ENCODE results near the gene FOXP1. TPM values are rescaled to one million over a fixed set of nuclear protein-coding genes. Genes with fewer than 3 reads are reported as not detected.

FOXP1 gene
- total RNA-seq, 1 donor from 2014 or later: 27.3 TPM

- Histone ChIP-seq H3F3A (ENCODE audit: low read depth) (no peaks in the 10 kb centered on the region), H4K20me1 (ENCODE audit: low read depth) (peaks cover 34% of the 10 kb centered on the region), H2AFZ (replicated peaks) (no peak overlapping the region), H3K27me3 (no peaks in the 10 kb centered on the region), H3K4me3 (no peak overlapping the region), H3K27ac (no peak overlapping the region), H3K4me1 (peaks cover 15% of the 10 kb centered on the region), H3K9me3 (ENCODE audit: low read depth) (no peaks in the 10 kb centered on the region), H3K36me3 (no peaks in the 10 kb centered on the region), H3K9ac (no peak overlapping the region), H3K4me2 (no peak overlapping the region), H3K79me2 (ENCODE audit: low read depth) (no peaks in the 10 kb centered on the region)
- H3K27ac Mint-ChIP-seq: no peak overlapping the region
- H3K4me3 Mint-ChIP-seq: no peak overlapping the region
- no peaks in the 10 kb centered on the region for H3K27me3 Mint-ChIP-seq (ENCODE audit: insufficient read depth, low read depth)
- no peak for DNase-seq (ENCODE audit: low spot score)
- no peaks in the 10 kb centered on the region for H3K4me1 Mint-ChIP-seq
- H3K9me3 Mint-ChIP-seq: peaks cover 6% of the 10 kb centered on the region
- TF ChIP-seq EZH2 (IDR thresholded peaks at IDR 0.05) (no peak), CTCF (IDR thresholded peaks at IDR 0.05) (no peak)
- H3K36me3 Mint-ChIP-seq: peaks cover 42% of the 10 kb centered on the region
Observed at GRCh38 chr3:71562938-71563337, 20.6 kb downstream of the FOXP1 start.

GRCh38 chr3:71560665-71561064 lies 22.9 kb downstream of the FOXP1 start:
- H3K27me3 Mint-ChIP-seq (ENCODE audit: insufficient read depth, low read depth): no peaks in the 10 kb centered on the region
- no peak overlapping the region for H3K27ac Mint-ChIP-seq
- Histone ChIP-seq H3K79me2 (ENCODE audit: low read depth) (no peaks in the 10 kb centered on the region), H3K27ac (no peak overlapping the region), H3K9ac (no peak overlapping the region), H3K4me1 (peaks cover 3% of the 10 kb centered on the region), H3K27me3 (no peaks in the 10 kb centered on the region), H3K4me2 (no peak overlapping the region), H4K20me1 (ENCODE audit: low read depth) (peaks cover 27% of the 10 kb centered on the region), H3F3A (ENCODE audit: low read depth) (no peaks in the 10 kb centered on the region), H2AFZ (replicated peaks) (no peak overlapping the region), H3K9me3 (ENCODE audit: low read depth) (no peaks in the 10 kb centered on the region), H3K36me3 (no peaks in the 10 kb centered on the region), H3K4me3 (no peak overlapping the region)
- TF ChIP-seq CTCF (IDR thresholded peaks at IDR 0.05): no peak
- no peak for TF ChIP-seq EZH2 (IDR thresholded peaks at IDR 0.05)
- TF ChIP-seq EZH2phosphoT487 (IDR thresholded peaks at IDR 0.05): no peak
- H3K9me3 Mint-ChIP-seq: peaks cover 6% of the 10 kb centered on the region
- peaks cover 33% of the 10 kb centered on the region for H3K36me3 Mint-ChIP-seq
- no peaks in the 10 kb centered on the region for H3K4me1 Mint-ChIP-seq
- H3K4me3 Mint-ChIP-seq: no peak overlapping the region
- DNase-seq (ENCODE audit: low spot score): no peak

- Histone ChIP-seq H3K36me3 (no peaks in the 10 kb centered on the region), H3K27ac (no peak overlapping the region), H3F3A (ENCODE audit: low read depth) (no peaks in the 10 kb centered on the region), H4K20me1 (ENCODE audit: low read depth) (peaks cover 27% of the 10 kb centered on the region), H3K4me1 (peaks cover 3% of the 10 kb centered on the region), H3K9me3 (ENCODE audit: low read depth) (no peaks in the 10 kb centered on the region), H3K4me3 (no peak overlapping the region), H3K9ac (no peak overlapping the region), H3K27me3 (no peaks in the 10 kb centered on the region), H3K79me2 (ENCODE audit: low read depth) (no peaks in the 10 kb centered on the region), H2AFZ (replicated peaks) (no peak overlapping the region), H3K4me2 (no peak overlapping the region)
- no peaks in the 10 kb centered on the region for H3K4me1 Mint-ChIP-seq
- DNase-seq (ENCODE audit: low spot score): no peak
- peaks cover 26% of the 10 kb centered on the region for H3K36me3 Mint-ChIP-seq
- H3K4me3 Mint-ChIP-seq: no peak overlapping the region
- TF ChIP-seq CTCF (IDR thresholded peaks at IDR 0.05) (no peak), EZH2 (IDR thresholded peaks at IDR 0.05) (no peak), EZH2phosphoT487 (IDR thresholded peaks at IDR 0.05) (no peak)
- no peak overlapping the region for H3K27ac Mint-ChIP-seq
- H3K27me3 Mint-ChIP-seq (ENCODE audit: insufficient read depth, low read depth): no peaks in the 10 kb centered on the region
- peaks cover 6% of the 10 kb centered on the region for H3K9me3 Mint-ChIP-seq
Observed at GRCh38 chr3:71559578-71560162, 23.9 kb downstream of the FOXP1 start.

Data from neural progenitor cell (in vitro differentiated cells).